Measurements from ENCODE around the gene RXYLT1.

RXYLT1 gene

DNA sequence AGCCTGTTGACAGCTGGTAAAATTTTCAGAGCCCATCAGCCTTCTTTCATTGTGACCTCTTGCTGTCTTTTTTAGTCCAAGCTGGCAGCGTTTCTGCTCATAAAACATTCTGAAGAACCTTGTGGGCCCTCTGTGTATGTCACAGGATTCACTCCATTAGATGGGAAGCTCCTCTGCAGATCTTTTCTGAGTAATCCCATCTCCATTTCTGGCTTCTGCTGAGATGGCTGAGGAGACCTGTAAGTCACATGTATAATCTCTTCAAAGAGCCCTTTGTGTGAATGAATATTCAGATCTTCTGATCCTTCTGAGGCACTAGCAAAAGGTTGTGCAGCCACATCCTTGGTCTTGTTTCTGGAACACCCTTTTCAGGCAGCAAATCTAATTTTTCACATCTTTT, 2.8 kb downstream of the RXYLT1 start:
- ChIA-PET CTCF (interaction anchor here (0.6 to 1.8 kb wide), 3 partner anchors 14 to 20 kb away, joined by 3 to 10 read pairs (median 3); no protein-coding TSS in a partner anchor), POLR2A (no interaction called here)
- no peak for DNase-seq (ENCODE audit: low read depth, low spot score)
- H3K4me3 ChIP-seq (ENCODE audit: low read depth, low read length) = no peak overlapping the region
- TF ChIP-seq, protein P1, sequence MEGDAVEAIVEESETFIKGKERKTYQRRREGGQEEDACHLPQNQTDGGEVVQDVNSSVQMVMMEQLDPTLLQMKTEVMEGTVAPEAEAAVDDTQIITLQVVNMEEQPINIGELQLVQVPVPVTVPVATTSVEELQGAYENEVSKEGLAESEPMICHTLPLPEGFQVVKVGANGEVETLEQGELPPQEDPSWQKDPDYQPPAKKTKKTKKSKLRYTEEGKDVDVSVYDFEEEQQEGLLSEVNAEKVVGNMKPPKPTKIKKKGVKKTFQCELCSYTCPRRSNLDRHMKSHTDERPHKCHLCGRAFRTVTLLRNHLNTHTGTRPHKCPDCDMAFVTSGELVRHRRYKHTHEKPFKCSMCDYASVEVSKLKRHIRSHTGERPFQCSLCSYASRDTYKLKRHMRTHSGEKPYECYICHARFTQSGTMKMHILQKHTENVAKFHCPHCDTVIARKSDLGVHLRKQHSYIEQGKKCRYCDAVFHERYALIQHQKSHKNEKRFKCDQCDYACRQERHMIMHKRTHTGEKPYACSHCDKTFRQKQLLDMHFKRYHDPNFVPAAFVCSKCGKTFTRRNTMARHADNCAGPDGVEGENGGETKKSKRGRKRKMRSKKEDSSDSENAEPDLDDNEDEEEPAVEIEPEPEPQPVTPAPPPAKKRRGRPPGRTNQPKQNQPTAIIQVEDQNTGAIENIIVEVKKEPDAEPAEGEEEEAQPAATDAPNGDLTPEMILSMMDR (IDR thresholded peaks at IDR 0.05; ENCODE audit: insufficient read depth, low read length, missing control alignments) = no peak

DNA sequence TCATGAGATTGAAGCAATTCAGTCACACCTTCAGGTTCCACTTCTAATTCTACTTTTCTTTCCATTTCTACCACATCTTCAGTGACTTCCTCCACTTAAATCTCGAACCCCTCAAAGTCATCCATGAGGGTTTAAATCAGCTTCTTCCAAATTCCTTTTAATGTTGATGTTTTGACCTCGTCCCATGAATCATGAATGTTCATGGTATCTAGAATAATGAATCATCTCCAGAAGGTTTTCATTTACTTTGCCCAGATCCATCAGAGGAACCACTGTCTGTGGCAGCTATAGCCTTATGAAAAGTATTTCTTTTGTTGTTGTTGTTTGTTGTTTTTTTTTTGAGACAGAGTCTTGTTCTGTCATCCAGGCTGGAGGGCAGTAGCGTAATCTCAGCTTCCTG, 7.6 kb downstream of the RXYLT1 start:
- ChIA-PET POLR2A (no interaction called here), CTCF (interaction anchor here (0.6 kb wide), 1 partner anchor 15 kb away, joined by 4 read pairs; no protein-coding TSS in a partner anchor)
- no peak for DNase-seq (ENCODE audit: low read depth, low spot score)

DNA sequence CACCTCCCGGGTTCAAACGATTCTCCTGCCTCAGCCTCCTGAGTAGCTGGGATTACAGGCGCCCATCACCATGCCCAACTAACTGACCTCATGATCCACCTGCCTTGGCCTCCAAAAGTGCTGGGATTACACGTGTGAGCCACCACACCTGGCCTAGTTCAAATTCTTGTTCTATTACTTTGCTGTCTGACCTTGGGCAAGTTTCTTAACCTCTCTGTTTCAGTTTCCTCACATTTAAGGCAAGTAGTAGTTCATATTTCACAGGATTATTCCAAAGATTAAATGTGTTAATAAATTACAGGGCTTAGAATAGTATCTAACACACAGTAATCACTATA, 10.9 kb downstream of the RXYLT1 start:
- CTCF ChIA-PET = interaction anchor here (2.2 to 5.7 kb wide), 2 partner anchors 11 to 369 kb away, joined by 5 to 44 read pairs; no protein-coding TSS in a partner anchor
- POLR2A ChIA-PET = no interaction called here
- TF ChIP-seq, protein P1 (IDR thresholded peaks at IDR 0.05; ENCODE audit: insufficient read depth, low read length, missing control alignments) = no peak
- no peak overlapping the region for H3K4me3 ChIP-seq (ENCODE audit: low read depth, low read length)
- no peak for DNase-seq (ENCODE audit: low read depth, low spot score)

More for the DNA sequence above, 7.6 kb downstream of the RXYLT1 start:
- TF ChIP-seq, protein P1 (IDR thresholded peaks at IDR 0.05; ENCODE audit: insufficient read depth, low read length, missing control alignments) = no peak
- no peak overlapping the region for H3K4me3 ChIP-seq (ENCODE audit: low read depth, low read length)

DNA sequence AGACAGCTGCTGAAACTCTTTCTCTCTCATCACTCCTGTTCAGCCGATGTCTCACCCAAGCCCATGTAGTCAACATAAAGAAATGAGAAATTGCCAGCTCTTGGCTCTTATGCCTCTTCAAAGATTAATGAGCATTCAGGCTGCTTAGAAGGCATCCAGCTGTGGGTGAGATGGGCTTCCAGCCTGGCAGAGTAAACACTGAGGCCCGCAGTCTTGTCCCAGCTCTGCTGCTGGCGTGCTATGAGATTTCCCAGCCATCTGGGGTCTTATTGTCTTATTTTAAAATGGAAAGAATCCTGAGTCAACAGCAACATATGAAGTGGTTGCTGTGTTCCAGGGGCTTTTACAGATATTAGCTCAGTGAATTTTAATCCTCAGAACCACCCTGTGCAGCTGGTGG, 12.6 kb downstream of the RXYLT1 start:
- TF ChIP-seq, protein P1 (IDR thresholded peaks at IDR 0.05; ENCODE audit: insufficient read depth, low read length, missing control alignments) = no peak
- no peak for DNase-seq (ENCODE audit: low read depth, low spot score)
- no peak overlapping the region for H3K4me3 ChIP-seq (ENCODE audit: low read depth, low read length)
- ChIA-PET POLR2A (no interaction called here), CTCF (interaction anchor here (1.5 to 5.7 kb wide), 2 partner anchors 9 to 119 kb away, joined by 3 to 44 read pairs; no protein-coding TSS in a partner anchor)

DNA sequence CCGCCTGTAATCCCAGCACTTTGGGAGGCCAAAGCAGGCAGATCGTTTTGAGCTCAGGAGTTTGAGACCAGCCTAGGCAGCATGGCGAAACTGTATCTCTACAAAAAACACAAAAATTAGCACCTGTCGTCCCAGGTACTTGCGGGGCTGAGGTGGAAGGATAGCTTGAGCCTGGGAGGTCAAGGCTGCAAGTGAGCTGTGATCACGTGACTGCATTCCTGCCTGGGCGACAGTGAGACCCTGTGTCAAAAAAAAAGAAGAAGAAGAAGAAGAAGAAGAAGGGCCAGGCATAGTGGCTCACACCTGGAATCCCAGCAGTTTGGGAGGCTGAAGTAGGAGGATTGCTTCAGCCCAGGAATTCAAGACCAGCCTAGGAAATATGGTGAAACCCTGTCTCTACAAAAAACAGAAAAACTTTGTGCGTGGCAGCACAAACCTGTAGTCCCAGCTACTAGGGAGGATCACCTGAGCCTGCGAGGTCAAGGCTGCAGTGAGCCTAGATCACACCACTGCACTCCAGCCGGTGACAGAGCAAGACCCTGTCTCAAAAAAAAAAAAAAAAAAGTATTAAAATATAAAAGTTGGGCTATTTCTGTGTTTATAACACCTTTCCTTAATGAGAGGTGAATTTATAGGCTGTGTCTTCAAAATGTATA, 15.5 kb downstream of the RXYLT1 start:
- CTCF ChIA-PET = no interaction called here
- DNase-seq (ENCODE audit: low read depth, low spot score) = no peak
- H3K4me3 ChIP-seq (ENCODE audit: low read depth, low read length) = no peak overlapping the region
- TF ChIP-seq, protein P1 (IDR thresholded peaks at IDR 0.05; ENCODE audit: insufficient read depth, low read length, missing control alignments) = no peak
- POLR2A ChIA-PET = interaction anchor here (0.7 kb wide), 2 partner anchors 9 to 110 kb away, joined by 3 read pairs; no protein-coding TSS in a partner anchor

DNA sequence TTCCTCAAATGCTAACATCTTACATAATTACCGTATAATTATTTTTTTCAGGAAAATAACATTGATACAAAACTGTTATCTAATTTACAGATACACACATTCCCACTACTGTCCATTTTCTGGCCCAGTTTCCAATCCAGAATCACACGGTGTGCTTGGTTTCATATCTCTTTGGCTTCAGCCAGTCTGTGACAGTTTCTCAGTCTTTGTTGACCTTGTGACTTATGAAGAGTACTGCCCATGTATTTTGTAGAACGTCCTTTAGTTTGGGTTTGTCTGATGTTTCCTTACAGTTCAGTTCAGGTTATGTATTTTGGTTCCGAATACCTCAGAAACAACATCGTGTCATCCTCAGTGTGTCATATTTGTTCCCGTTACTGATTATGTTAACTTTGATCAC, 16.2 kb downstream of the RXYLT1 start:
- DNase-seq (ENCODE audit: low read depth, low spot score) = no peak
- CTCF ChIA-PET = no interaction called here
- no peak overlapping the region for H3K4me3 ChIP-seq (ENCODE audit: low read depth, low read length)
- TF ChIP-seq, protein P1 (IDR thresholded peaks at IDR 0.05; ENCODE audit: insufficient read depth, low read length, missing control alignments) = no peak
- POLR2A ChIA-PET = no interaction called here
